HG03060 (cell line): ENCODE results near the gene C11orf42.
A peak's percentile ranks its signal among the peaks of the same experiment; 100 is the strongest.

ENCODE experiments used
- ATAC-seq: cut with Tn5 transposase; IDR thresholded peaks from one replicate; pipeline ENCODE4 v1.9.1; 2021; ENCODE audit warnings: low read depth, moderate number of reproducible peaks; ENCODE audit not compliant: unreplicated experiment

C11orf42 gene

DNA sequence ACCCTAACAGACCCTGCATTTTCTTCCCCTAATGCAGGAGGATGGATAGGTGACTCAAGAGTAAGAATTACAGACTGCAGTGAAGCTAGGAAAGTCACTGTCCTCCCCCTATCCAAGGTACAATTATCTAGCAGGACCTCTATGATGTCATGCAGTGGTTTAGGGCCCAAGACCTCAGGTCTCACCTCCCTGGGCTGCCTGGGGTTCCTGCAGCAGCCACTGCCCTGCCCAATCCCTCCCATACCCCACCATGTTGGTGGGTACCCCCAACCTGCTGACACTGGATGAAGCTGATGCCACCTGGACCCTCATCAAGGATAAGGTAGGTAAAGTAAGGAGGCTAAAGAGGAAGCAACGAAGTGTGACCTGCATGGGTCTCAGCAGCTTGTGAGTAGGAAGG lies at the start of gene C11orf42:
C11orf42 (plus strand) TSS at position 192 of the 400 bp plus-strand sequence; CDS start at position 251, 59 bp downstream.
- no peak for ATAC-seq

DNA sequence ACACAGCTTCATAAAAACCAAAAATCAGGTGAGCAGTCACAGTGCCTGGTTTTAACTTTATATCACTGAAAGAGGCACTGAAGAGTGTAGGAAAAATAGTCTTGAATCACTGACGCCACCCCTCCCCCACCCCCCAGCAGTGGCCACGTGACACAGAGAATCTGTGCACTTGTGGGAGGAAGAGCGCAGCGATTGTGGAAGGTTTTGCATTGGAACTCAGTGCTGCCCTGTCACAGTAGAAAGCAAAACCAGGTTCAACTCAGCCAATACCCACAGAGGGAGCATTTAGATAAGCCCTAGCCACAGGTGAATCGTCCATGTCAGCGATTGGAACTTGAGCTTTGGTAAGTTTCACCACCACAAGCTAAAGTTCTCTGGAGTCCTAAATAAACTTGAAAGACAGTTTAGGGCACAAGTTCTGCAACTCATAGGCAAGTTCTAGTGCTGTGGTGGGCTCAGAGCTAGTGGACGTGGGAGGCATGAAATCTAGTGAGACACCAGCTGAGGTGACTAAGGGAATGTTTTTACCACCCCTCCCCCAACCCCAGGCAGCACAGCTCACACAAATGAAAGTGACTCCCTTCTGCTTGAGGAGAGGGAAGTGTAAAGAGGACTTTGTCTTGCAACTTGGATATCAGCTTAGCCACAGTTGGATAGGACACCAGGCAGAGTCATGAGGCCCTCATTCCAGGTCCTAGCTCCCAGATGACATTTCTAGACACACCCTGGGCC lies 48.6 kb upstream of the C11orf42 start:
- no peak for ATAC-seq

GRCh38 chr11:6170226-6170625 lies 35.1 kb upstream of the C11orf42 start, which contains the start of gene OR52B2:
Gene OR52B2, minus strand, starts transcription at chr11:6170326. Its CDS starts 0 bp downstream, at chr11:6170326.
- no peak for ATAC-seq

DNA sequence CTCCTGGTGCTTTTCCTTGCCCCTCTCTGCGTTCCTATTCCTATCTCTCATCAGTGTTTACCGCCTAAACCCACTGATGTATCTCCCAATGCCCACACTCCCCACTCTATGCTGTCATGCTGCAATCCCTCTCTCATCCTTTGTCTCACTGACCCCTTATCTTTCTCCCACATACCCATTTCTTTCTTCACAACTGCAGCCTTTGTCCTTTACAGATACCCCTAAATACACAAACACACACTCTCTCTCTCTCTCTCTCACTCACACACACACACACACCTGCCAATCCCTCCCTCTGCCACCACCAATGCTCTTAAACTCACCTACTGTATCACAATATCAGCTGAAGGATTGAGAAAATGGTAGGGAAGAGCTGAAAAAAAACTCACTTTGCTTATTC lies 29.9 kb upstream of the C11orf42 start:
- no peak for ATAC-seq

GRCh38 chr11:6191742-6192141 lies 13.6 kb upstream of the C11orf42 start:
- no peak for ATAC-seq

GRCh38 chr11:6194065-6194581 lies 11.2 kb upstream of the C11orf42 start:
- ATAC-seq = no peak

DNA sequence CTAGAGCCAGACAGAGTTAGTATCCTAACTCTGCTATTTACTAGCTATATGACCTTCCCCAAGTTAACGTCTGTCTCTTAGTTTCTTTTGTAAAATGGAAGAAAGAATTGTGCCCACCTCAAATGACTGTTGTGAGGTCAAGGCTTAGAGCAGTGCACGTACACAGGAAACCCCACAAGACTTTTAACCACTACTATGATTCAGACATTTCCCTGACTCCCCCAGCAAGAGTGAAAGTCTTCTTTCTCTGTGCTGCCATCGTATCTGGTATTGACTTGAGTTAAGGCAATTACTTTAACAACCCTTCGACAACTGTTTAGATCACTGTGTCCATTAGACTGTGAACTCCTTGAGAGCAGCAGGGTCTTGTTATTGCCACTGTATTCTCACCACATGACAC lies 9.0 kb upstream of the C11orf42 start:
- no peak for ATAC-seq

- no peak for ATAC-seq
These were observed 7.7 kb upstream of the C11orf42 start for GRCh38 chr11:6197466-6198200.

DNA sequence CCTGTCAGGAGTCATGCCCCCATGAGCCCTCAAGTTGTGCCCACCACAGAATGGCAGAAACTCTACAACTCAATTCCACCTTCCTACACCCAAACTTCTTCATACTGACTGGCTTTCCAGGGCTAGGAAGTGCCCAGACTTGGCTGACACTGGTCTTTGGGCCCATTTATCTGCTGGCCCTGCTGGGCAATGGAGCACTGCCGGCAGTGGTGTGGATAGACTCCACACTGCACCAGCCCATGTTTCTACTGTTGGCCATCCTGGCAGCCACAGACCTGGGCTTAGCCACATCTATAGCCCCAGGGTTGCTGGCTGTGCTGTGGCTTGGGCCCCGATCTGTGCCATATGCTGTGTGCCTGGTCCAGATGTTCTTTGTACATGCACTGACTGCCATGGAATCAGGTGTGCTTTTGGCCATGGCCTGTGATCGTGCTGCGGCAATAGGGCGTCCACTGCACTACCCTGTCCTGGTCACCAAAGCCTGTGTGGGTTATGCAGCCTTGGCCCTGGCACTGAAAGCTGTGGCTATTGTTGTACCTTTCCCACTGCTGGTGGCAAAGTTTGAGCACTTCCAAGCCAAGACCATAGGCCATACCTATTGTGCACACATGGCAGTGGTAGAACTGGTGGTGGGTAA lies 6.1 kb upstream of the C11orf42 start, which contains the start of gene OR52W1:
OR52W1 (plus strand) TSS at position 51 of the 637 bp plus-strand sequence; CDS start at position 51, 0 bp downstream.
- ATAC-seq = no peak

- ATAC-seq = no peak
These were observed 4.4 kb upstream of the C11orf42 start for GRCh38 chr11:6200975-6201374.

DNA sequence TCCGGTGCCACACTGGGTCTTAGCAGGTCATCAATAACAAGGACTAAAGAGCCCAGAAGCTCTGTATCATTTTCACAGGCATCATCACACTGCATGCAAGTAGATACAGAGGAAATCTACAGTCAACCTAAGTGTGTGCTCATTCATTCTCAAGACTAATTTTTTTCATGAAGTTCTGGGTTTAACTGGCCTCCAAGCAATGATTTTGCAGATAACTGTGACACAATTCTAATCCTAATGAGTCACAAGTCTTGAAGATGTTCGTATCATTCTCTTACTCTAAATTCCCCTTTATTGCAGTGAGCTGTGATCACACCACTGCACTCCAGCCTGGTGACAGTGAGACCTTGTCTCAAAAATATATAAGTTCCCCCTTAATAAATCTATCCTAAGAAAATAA lies 3.9 kb upstream of the C11orf42 start:
- no peak for ATAC-seq

GRCh38 chr11:6202041-6202440 lies 3.3 kb upstream of the C11orf42 start:
- ATAC-seq = no peak

DNA sequence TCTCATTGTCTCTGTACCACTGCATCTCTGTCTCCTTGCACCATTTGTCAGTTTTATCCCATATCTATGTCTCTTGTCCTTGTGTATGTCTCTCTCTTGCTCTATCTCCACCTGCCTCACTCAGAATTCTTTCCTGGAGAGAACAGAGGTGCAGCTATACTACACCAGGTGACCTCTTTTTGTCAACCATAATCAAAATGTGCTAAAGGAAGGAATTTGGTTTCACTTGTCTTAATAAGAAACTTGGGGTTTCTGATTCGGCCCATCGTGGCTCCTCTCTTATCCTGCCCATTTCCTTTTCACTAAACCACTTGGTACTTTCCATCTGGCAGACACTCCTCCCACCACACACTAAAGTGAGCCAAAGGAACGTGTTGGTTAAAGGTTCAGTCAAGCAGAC lies 2.0 kb upstream of the C11orf42 start:
- peak; percentile 74 for ATAC-seq

DNA sequence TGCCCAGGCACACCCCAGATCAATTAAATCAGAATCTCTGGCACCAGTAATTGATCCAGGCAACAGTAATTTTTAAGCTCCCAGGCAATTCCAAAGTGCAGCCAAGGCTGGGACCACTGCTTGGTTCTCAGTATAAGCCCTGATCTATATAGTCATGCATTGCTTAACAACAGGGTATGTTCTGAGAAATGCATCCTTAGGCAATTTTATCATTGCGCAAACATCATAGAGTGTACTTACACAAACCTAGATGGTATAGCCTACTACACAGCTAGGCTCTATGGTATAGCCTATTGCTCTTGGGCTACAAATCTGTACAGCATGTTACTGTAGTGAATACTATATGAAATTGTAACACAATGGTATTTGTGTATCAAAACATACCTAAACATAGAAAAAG lies 651 bp upstream of the C11orf42 start:
- no peak for ATAC-seq

DNA sequence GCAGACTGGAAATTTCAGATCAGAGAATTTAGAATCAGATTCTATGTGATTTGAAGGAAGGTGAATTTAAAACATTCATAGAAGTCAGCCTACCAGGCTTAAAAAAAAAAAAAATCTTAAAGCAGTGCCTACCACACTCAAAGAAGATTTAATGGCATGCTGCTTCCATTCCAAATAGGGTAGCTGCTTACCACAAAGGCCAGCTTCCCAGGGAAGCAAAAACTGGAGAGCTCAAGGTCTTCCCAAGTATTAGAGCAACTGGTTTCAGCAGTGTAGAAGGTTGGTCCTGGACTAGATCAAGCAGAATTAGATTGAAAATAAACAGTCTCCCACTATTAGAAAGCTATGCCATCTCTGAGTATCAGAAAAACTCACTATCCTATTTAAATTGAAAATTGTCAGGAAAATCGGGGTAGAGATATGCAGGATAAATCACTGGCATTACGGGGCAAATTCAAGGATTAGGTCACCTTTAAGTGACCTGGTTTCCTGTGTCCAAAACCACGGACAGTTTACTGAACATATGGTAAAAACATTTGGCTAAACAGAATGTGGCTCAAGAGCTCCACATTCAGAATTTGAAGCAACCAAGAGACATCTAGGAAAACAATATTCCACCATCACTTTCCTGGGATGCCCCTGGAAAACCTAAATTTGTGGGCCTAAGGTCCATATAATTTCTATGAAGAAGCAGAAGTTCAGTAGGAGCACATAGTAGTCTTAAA lies 1.3 kb downstream of the C11orf42 start:
- no peak for ATAC-seq

DNA sequence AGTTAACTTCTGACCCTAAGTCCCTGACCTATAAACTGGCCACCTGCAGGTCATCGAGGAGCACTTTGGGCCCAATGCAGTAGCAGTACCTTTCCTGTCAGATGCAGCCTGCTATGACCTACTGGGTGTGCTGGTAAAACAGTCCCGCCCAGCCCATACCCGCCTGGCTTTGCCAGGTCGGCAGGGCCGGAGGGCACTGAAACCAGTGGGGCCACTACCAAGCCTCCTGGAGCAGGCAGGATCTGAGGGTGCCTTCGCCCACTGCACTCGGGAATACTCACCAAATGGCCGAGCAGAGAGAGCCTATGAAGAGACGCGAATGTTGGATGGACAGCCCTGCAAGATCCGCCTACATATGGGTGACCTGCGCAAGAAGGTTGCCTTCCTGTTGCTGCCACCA lies 4.4 kb downstream of the C11orf42 start:
- no peak for ATAC-seq

- no peak for ATAC-seq
These were observed 5.1 kb downstream of the C11orf42 start for GRCh38 chr11:6210274-6210955.

DNA sequence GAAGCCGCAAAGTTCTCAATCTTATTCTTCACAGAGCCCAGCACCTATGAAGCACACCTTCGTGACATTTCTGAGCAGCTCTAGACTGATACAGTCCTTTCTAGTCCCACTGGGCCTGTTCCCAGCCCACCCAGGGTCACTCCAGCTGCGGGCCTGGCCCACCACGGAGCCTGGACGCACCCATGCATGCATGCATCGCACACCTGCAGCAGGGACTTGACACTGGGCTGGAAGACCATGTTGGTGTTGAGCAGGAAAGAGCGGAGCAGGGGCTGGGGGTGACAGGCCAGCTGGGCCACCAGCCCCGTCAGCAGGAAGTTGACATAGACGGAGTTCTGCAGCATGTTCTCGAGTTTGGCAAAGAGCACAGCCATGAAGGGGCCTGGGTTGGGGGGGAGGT lies 9.2 kb downstream of the C11orf42 start:
- no peak for ATAC-seq

DNA sequence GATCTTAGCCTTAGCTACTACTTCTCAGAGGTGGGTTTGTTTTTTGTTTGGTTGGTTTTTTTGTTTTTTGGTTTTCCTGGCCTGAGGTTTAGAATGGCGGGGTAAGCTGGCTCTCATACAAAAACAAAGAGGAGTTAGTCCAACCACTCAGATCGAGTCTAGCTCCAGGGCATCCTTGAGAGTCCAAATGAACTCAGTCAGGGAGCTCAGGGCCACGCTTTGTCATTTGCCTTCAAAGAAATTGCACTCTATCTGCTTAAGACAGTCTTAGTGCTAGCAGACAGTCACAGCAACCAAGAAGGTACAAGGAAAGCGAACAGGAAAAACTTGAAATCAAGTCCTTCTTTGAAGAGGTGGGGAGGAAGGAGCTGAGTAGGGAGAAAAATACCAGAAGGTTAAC lies 11.1 kb downstream of the C11orf42 start:
- no peak for ATAC-seq

GRCh38 chr11:6217722-6218121 lies 12.4 kb downstream of the C11orf42 start:
- ATAC-seq = no peak
